H1 (cell line): ENCODE results near the gene DCLK1. TPM values are rescaled to one million over a fixed set of nuclear protein-coding genes. Genes with fewer than 3 reads are reported as not detected.

ENCODE experiments used
- CTCF ChIA-PET: fragments of 300-600 bp; sonication (Branson Sonifier 250); formaldehyde crosslinking; loops from one replicate; lab custom pipeline; 2021; ENCODE audit not compliant: partially characterized antibody; lab: Charles Lee
- POLR2A ChIA-PET: fragments of 300-600 bp; sonication (Branson Sonifier 250); formaldehyde crosslinking; loops from one replicate; lab custom pipeline; 2021; ENCODE audit warnings: inconsistent platforms; ENCODE audit not compliant: partially characterized antibody; lab: Charles Lee
- DNase-seq, 2 experiments: peaks; one replicate each; pipeline versions ENCODE4 v3.0.0 to v3.0.0-alpha.2; 2010 to 2022; ENCODE audit warnings: low spot score in 2 of 2, low read depth in 1 of 2, mixed read lengths in 1 of 2
- FAIRE-seq: peaks from 2 replicates; lab custom pipeline; 2011; peaks lifted over from hg19 to GRCh38; lab: Jason Lieb, UNC
- H2AFZ ChIP-seq: 2 replicates; pipeline ENCODE4 v1.8.1; 2012; ENCODE audit warnings: low read length, inconsistent platforms
- H2AK5ac ChIP-seq: 2 replicates; pipeline ENCODE4 v1.6.1; 2013; ENCODE audit warnings: low read depth, low read length
- H2BK120ac ChIP-seq: replicated peaks from 2 replicates; pipeline ENCODE3; 2013; ENCODE audit warnings: low read depth, low read length, inconsistent platforms
- H2BK12ac ChIP-seq: 2 replicates; pipeline ENCODE4 v1.6.1; 2013; ENCODE audit warnings: low read depth, low read length
- H2BK15ac ChIP-seq: 2 replicates; pipeline ENCODE4 v1.6.1; 2013; ENCODE audit warnings: low read length
- H2BK20ac ChIP-seq: 2 replicates; pipeline ENCODE4 v1.6.1; 2013; ENCODE audit warnings: low read length
- H2BK5ac ChIP-seq: 2 replicates; pipeline ENCODE4 v1.6.1; 2013; ENCODE audit warnings: low read depth, low read length
- H3K14ac ChIP-seq: 2 replicates; pipeline ENCODE4 v1.6.1; 2013; ENCODE audit warnings: inconsistent platforms; ENCODE audit not compliant: insufficient read length
- H3K18ac ChIP-seq: 2 replicates; pipeline ENCODE4 v1.6.1; 2013; ENCODE audit warnings: low read length; ENCODE audit errors: extremely low read depth
- H3K23ac ChIP-seq: 2 replicates; pipeline ENCODE4 v1.6.1; 2013; ENCODE audit warnings: inconsistent platforms; ENCODE audit not compliant: insufficient read length
- H3K23me2 ChIP-seq: 2 replicates; pipeline ENCODE4 v1.6.1; 2013; ENCODE audit warnings: low read depth, low read length
- H3K27ac ChIP-seq: 2 replicates; pipeline ENCODE4 v1.6.1; 2011; ENCODE audit warnings: low read depth, low read length, inconsistent platforms
- H3K27me3 ChIP-seq, 4 experiments: replicated peaks in 1 of 4; 1 replicate in 1 of 4; 2 replicates in 3 of 4; pipeline versions ENCODE4 v1.6.1 to v1.8.1; 2011 to 2013; ENCODE audit warnings: low read length in 3 of 4, mild to moderate bottlenecking in 3 of 4, inconsistent platforms in 2 of 4, mixed read lengths in 2 of 4, moderate library complexity in 1 of 4; ENCODE audit not compliant: control insufficient read depth in 3 of 4, insufficient read depth in 3 of 4; ENCODE audit errors: extremely low read depth in 1 of 4
- H3K36me3 ChIP-seq, 4 experiments: 2 replicates each; pipeline versions ENCODE4 v1.6.1 to v1.8.1; 2011 to 2013; ENCODE audit warnings: mild to moderate bottlenecking in 4 of 4, low read length in 3 of 4, moderate library complexity in 2 of 4, control low read depth in 1 of 4, inconsistent platforms in 1 of 4; ENCODE audit not compliant: insufficient read depth in 4 of 4, control insufficient read depth in 2 of 4
- H3K4ac ChIP-seq: replicated peaks from 2 replicates; pipeline ENCODE3; 2013; ENCODE audit warnings: low read length, low read depth, mixed read lengths, inconsistent platforms; ENCODE audit not compliant: insufficient read length
- H3K4me1 ChIP-seq, 4 experiments: replicated peaks in 1 of 4; 1 replicate in 1 of 4; 2 replicates in 3 of 4; pipeline versions ENCODE4 v1.6.1 to v1.8.1; 2011 to 2013; ENCODE audit warnings: low read length in 3 of 4, inconsistent platforms in 2 of 4, mixed read lengths in 1 of 4; ENCODE audit not compliant: insufficient read depth in 4 of 4, control insufficient read depth in 3 of 4
- H3K4me2 ChIP-seq, 2 experiments: 2 replicates each; pipeline versions ENCODE4 v1.6.1 to v1.8.1; 2011 to 2013; ENCODE audit warnings: low read depth in 2 of 2, low read length in 2 of 2, control low read depth in 1 of 2, inconsistent platforms in 1 of 2, mild to moderate bottlenecking in 1 of 2; ENCODE audit not compliant: insufficient read depth in 1 of 2
- H3K4me3 ChIP-seq, 4 experiments: fragments of 200-600, 300-600 bp in 1 of 4; sonication (generic), shearing (Covaris generic), sonication (Bioruptor Twin) in 1 of 4; 2 replicates each; pipeline versions ENCODE4 v1.5.1 to v1.8.1; 2011 to 2016; ENCODE audit warnings: low read length in 4 of 4, low read depth in 3 of 4, control low read depth in 2 of 4, inconsistent platforms in 2 of 4, mild to moderate bottlenecking in 2 of 4, mixed read lengths in 1 of 4, moderate library complexity in 1 of 4; ENCODE audit not compliant: insufficient read depth in 2 of 4; ENCODE audit errors: extremely low read depth in 1 of 4
- H3K56ac ChIP-seq: replicated peaks from 2 replicates; pipeline ENCODE3; 2013; ENCODE audit warnings: low read depth, mild to moderate bottlenecking, mixed read lengths, low read length, inconsistent platforms; ENCODE audit not compliant: insufficient read length
- H3K79me1 ChIP-seq: 2 replicates; pipeline ENCODE4 v1.6.1; 2013; ENCODE audit warnings: low read depth, low read length, control low read depth
- H3K79me2 ChIP-seq, 2 experiments: 2 replicates each; pipeline versions ENCODE4 v1.6.1 to v1.8.1; 2012 to 2013; ENCODE audit warnings: low read length in 2 of 2, mild to moderate bottlenecking in 2 of 2, inconsistent platforms in 1 of 2; ENCODE audit not compliant: insufficient read depth in 2 of 2, control insufficient read depth in 1 of 2
- H3K9ac ChIP-seq, 4 experiments: replicated peaks in 1 of 4; 1 replicate in 1 of 4; 2 replicates in 3 of 4; pipeline versions ENCODE4 v1.6.1 to v1.8.1; 2011 to 2013; ENCODE audit warnings: low read depth in 3 of 4, low read length in 3 of 4, control low read depth in 2 of 4, mild to moderate bottlenecking in 2 of 4, moderate library complexity in 2 of 4, inconsistent platforms in 1 of 4; ENCODE audit errors: extremely low read depth in 1 of 4
- H3K9me3 ChIP-seq, 2 experiments: 2 replicates each; pipeline versions ENCODE4 v1.6.1 to v1.8.1; 2012 to 2013; ENCODE audit warnings: mild to moderate bottlenecking in 2 of 2, moderate library complexity in 2 of 2, control low read depth in 1 of 2, inconsistent platforms in 1 of 2, low read depth in 1 of 2, low read length in 1 of 2, mixed read lengths in 1 of 2; ENCODE audit not compliant: insufficient read depth in 2 of 2
- H4K20me1 ChIP-seq, 2 experiments: replicated peaks in 1 of 2; 2 replicates each; pipeline versions ENCODE3 to v1.8.1; 2011 to 2013; ENCODE audit warnings: inconsistent platforms in 2 of 2, low read length in 2 of 2, mild to moderate bottlenecking in 1 of 2; ENCODE audit not compliant: insufficient read depth in 2 of 2, control insufficient read depth in 1 of 2
- H4K5ac ChIP-seq: 2 replicates; pipeline ENCODE4 v1.6.1; 2013; ENCODE audit warnings: low read length, low read depth, mixed read lengths, inconsistent platforms; ENCODE audit not compliant: insufficient read length
- H4K8ac ChIP-seq: 2 replicates; pipeline ENCODE4 v1.8.0; 2013; ENCODE audit warnings: mild to moderate bottlenecking, moderate library complexity, low read length, inconsistent platforms; ENCODE audit not compliant: insufficient read depth; ENCODE audit errors: extremely low read depth
- H4K91ac ChIP-seq: replicated peaks from 2 replicates; pipeline ENCODE3; 2013; ENCODE audit warnings: low read length, mixed read lengths, inconsistent platforms; ENCODE audit not compliant: insufficient read length
- ATF2 ChIP-seq: IDR thresholded peaks from 2 replicates; pipeline ENCODE4 v1.6.1; 2012; ENCODE audit warnings: low read length, inconsistent platforms
- ATF3 ChIP-seq: IDR thresholded peaks from 2 replicates; pipeline ENCODE4 v1.6.1; 2011; ENCODE audit warnings: low read depth, mild to moderate bottlenecking, low read length; ENCODE audit not compliant: insufficient read depth
- CHD2 ChIP-seq: IDR thresholded peaks from 2 replicates; pipeline ENCODE4 v1.6.1; 2012; ENCODE audit warnings: low read length, improper control_type of control experiment
- HDAC2 ChIP-seq, 2 experiments: fragments of 300-600 bp in 1 of 2; sonication (generic) in 1 of 2; IDR thresholded peaks; 2 replicates each; pipeline ENCODE4 v1.6.1; 2011 to 2012; ENCODE audit warnings: low read depth in 2 of 2, low read length in 2 of 2, mild to moderate bottlenecking in 2 of 2, moderate library complexity in 2 of 2, borderline replicate concordance in 1 of 2, inconsistent platforms in 1 of 2
- NANOG ChIP-seq: IDR thresholded peaks from 2 replicates; pipeline ENCODE4 v1.6.1; 2011; ENCODE audit warnings: low read length, low read depth, mild to moderate bottlenecking, inconsistent platforms; ENCODE audit not compliant: insufficient read depth, poor library complexity, severe bottlenecking
- PHF8 ChIP-seq: fragments of 200-600 bp; sonication (generic); conservative IDR thresholded peaks from 2 replicates; pipeline ENCODE4 v1.7.1; 2012; ENCODE audit warnings: low read depth, mild to moderate bottlenecking, inconsistent platforms, low read length, moderate library complexity
- SIN3A ChIP-seq, 2 experiments: IDR thresholded peaks in 1 of 2; conservative IDR thresholded peaks in 1 of 2; 2 replicates each; pipeline ENCODE4 v1.6.1; 2011 to 2012; ENCODE audit warnings: low read length in 2 of 2, improper control_type of control experiment in 1 of 2, low read depth in 1 of 2, mild to moderate bottlenecking in 1 of 2
- SUZ12 ChIP-seq: fragments of 200-600 bp; sonication (generic); IDR thresholded peaks from 2 replicates; pipeline ENCODE4 v1.6.1; 2012; ENCODE audit warnings: mild to moderate bottlenecking, inconsistent platforms, low read length, moderate library complexity, mixed read lengths
- TEAD4 ChIP-seq: IDR thresholded peaks from 2 replicates; pipeline ENCODE4 v1.6.1; 2012; ENCODE audit warnings: low read depth, low read length, inconsistent platforms, mixed read lengths
- USF2 ChIP-seq: IDR thresholded peaks from 2 replicates; pipeline ENCODE4 v1.6.1; 2011; ENCODE audit warnings: low read length, improper control_type of control experiment
- WGBS, 2 experiments: shearing (Covaris generic) in 1 of 2; methylation state at CpG; one replicate each; pipeline versions ENCODE4 v1.1.6 to v1.1.7; 2013 to 2015; ENCODE audit warnings: low lambda C conversion rate in 2 of 2, mixed read lengths in 2 of 2, inconsistent platforms in 1 of 2, low coverage in 1 of 2, missing lambda C conversion rate in 1 of 2; ENCODE audit not compliant: insufficient replicate concordance in 2 of 2, insufficient coverage in 1 of 2, insufficient read length in 1 of 2; ENCODE audit errors: extremely low coverage in 1 of 2, missing lambda C conversion rate in 1 of 2; 5-methylcytosine and 5-hydroxymethylcytosine counted together
- polyA plus RNA-seq, 7 experiments: library from polyadenylated mRNA; depleted of rRNA in 3 of 7; stranded (reverse) in 5 of 7; unstranded in 2 of 7; fragments of >200 nt in 5 of 7; fragments of 200-250 nt in 2 of 7; gene quantifications; 1 replicate in 5 of 7; 2 replicates in 1 of 7; 4 replicates in 1 of 7; pipeline versions ENCODE4 v1.2.1 to v1.2.3, GENCODE V29; 2011 to 2013; ENCODE audit warnings: missing spikeins in 2 of 7, mixed read lengths in 2 of 7
- total RNA-seq: library from RNA; stranded (reverse); fragmentation: NEBNext Ultra II Directional; extraction: Animal tissue kit (Norgen Biotek cat#: 25700); gene quantifications from 2 replicates; pipeline ENCODE4 v1.2.1, GENCODE V29; 2021

DCLK1 gene
- total and polyA plus RNA-seq, 2 of the 8 experiments (the other 6 are each of a cell fraction or from before 2014, with no cell fraction given), result 22.8 to 41.0 TPM

- Histone ChIP-seq H3K14ac (no peak overlapping the region), H3K4ac (no peak overlapping the region), H3K18ac (no peak overlapping the region), H3K4me3 (no peak overlapping the region), H2AK5ac (no peak overlapping the region), H3K56ac (no peak overlapping the region), H4K8ac (no peak overlapping the region), H3K9ac (no peak overlapping the region), H2BK5ac (no peak overlapping the region), H3K79me2 (no peaks in the 10 kb centered on the region), H2BK20ac (no peak overlapping the region), H3K79me1 (no peaks in the 10 kb centered on the region), H4K5ac (no peak overlapping the region), H3K27me3 (no peaks in the 10 kb centered on the region), H4K20me1 (no peaks in the 10 kb centered on the region), H3K27ac (no peak overlapping the region), H2BK12ac (no peak overlapping the region), H3K4me2 (no peak overlapping the region), H3K4me1 (peaks cover 0 to 3% (median 1%) of the 10 kb centered on the region in 4 experiments; a peak in 2 of 7 replicates), H2BK120ac (no peak overlapping the region), H3K23ac (no peak overlapping the region), H3K9me3 (no peaks in the 10 kb centered on the region), H3K36me3 (no peaks in the 10 kb centered on the region), H2BK15ac (no peak overlapping the region), H4K91ac (no peak overlapping the region), H2AFZ (no peak overlapping the region), H3K23me2 (no peaks in the 10 kb centered on the region)
- DNase-seq (no peak), FAIRE-seq (no peak)
- ChIA-PET POLR2A (no interaction called here), CTCF (no interaction called here)
- WGBS, 2 experiments, result 89% methylated on average over 1 of the region's 1 CpG; no CpG with 5 or more reads in 1 of the 2 experiments
- TF ChIP-seq HDAC2 (IDR thresholded peaks at IDR 0.05; ENCODE audit: borderline replicate concordance in 1 of 2, low read depth in 2 of 2, low read length in 2 of 2) (no peak), ATF3 (no peak), TEAD4 (no peak), ATF2 (no peak), NANOG (no peak), CHD2 (no peak), PHF8 (no peak), SIN3A (conservative IDR thresholded peaks at IDR 0.05 in 1 of 2, IDR thresholded peaks at IDR 0.05 in 1 of 2; ENCODE audit: low read depth in 1 of 2, low read length in 2 of 2) (no peak), USF2 (no peak), SUZ12 (no peak)
Measured at GRCh38 chr13:35898041-35898440, 233.1 kb downstream of the DCLK1 start.
